Memory B cell (primary cell): ENCODE results near the gene TOMM34.

Experiments
- ATAC-seq: fragments of 150-1000 bp; cut with Tn5 transposase; 2 replicates; pipeline ENCODE4 v1.10.0; 2021; ENCODE audit warnings: low read depth, mild to moderate bottlenecking, moderate library complexity
- DNase-seq, 2 donors: peaks; one replicate each; pipeline ENCODE4 v3.0.0; 2022; ENCODE audit warnings: low spot score in 2 of 2
- H3K27ac Mint-ChIP-seq: one replicate; pipeline ENCODE4 v1.8.0; 2022; ENCODE audit warnings: mild to moderate bottlenecking, moderate library complexity, mixed read lengths
- H3K27me3 Mint-ChIP-seq: one replicate; pipeline ENCODE4 v1.8.0; 2022; ENCODE audit warnings: mixed read lengths
- H3K36me3 Mint-ChIP-seq: one replicate; pipeline ENCODE4 v1.8.0; 2022; ENCODE audit warnings: mild to moderate bottlenecking, mixed read lengths
- H3K4me1 Mint-ChIP-seq: one replicate; pipeline ENCODE4 v1.8.0; 2022; ENCODE audit warnings: mixed read lengths
- H3K4me3 Mint-ChIP-seq: one replicate; pipeline ENCODE4 v1.8.0; 2022; ENCODE audit warnings: mild to moderate bottlenecking, moderate library complexity, mixed read lengths
- H3K9me3 Mint-ChIP-seq: one replicate; pipeline ENCODE4 v1.8.0; 2022; ENCODE audit warnings: mixed read lengths

Gene TOMM34

GRCh38 chr20:44931911-44932310 lies 28.3 kb downstream of the TOMM34 start:
- no peak for ATAC-seq

GRCh38 chr20:44930517-44931168 lies 29.6 kb downstream of the TOMM34 start:
- H3K27ac Mint-ChIP-seq = no peak overlapping the region
- H3K4me3 Mint-ChIP-seq = no peak overlapping the region
- DNase-seq = no peak
- peaks cover 20% of the 10 kb centered on the region for H3K36me3 Mint-ChIP-seq
- no peak for ATAC-seq
- no peaks in the 10 kb centered on the region for H3K4me1 Mint-ChIP-seq
- no peaks in the 10 kb centered on the region for H3K9me3 Mint-ChIP-seq
- no peaks in the 10 kb centered on the region for H3K27me3 Mint-ChIP-seq

More at GRCh38 chr20:44931911-44932310, 28.3 kb downstream of the TOMM34 start:
- DNase-seq = no peak
- Mint-ChIP-seq H3K4me1 (no peaks in the 10 kb centered on the region), H3K27ac (no peak overlapping the region), H3K27me3 (no peaks in the 10 kb centered on the region), H3K36me3 (peaks cover 23% of the 10 kb centered on the region), H3K9me3 (no peaks in the 10 kb centered on the region), H3K4me3 (no peak overlapping the region)

- ATAC-seq (no peak), DNase-seq (no peak)
- H3K27me3 Mint-ChIP-seq = no peaks in the 10 kb centered on the region
- no peak overlapping the region for H3K27ac Mint-ChIP-seq
- H3K36me3 Mint-ChIP-seq = peaks cover 31% of the 10 kb centered on the region
- no peaks in the 10 kb centered on the region for H3K4me1 Mint-ChIP-seq
- H3K9me3 Mint-ChIP-seq = no peaks in the 10 kb centered on the region
- H3K4me3 Mint-ChIP-seq = no peak overlapping the region
Observed at GRCh38 chr20:44928595-44928994, 31.6 kb downstream of the TOMM34 start.

GRCh38 chr20:44924541-44924940 lies 35.7 kb downstream of the TOMM34 start:
- Mint-ChIP-seq H3K27me3 (no peaks in the 10 kb centered on the region), H3K4me3 (no peak overlapping the region), H3K4me1 (no peaks in the 10 kb centered on the region), H3K9me3 (no peaks in the 10 kb centered on the region), H3K36me3 (peaks cover 17% of the 10 kb centered on the region), H3K27ac (no peak overlapping the region)
- DNase-seq (no peak), ATAC-seq (no peak)

GRCh38 chr20:44921447-44921846 lies 38.8 kb downstream of the TOMM34 start:
- Mint-ChIP-seq H3K4me1 (no peaks in the 10 kb centered on the region), H3K36me3 (peaks cover 23% of the 10 kb centered on the region), H3K9me3 (no peaks in the 10 kb centered on the region), H3K27ac (no peak overlapping the region), H3K4me3 (no peak overlapping the region), H3K27me3 (no peaks in the 10 kb centered on the region)
- no peak for ATAC-seq
- no peak for DNase-seq

GRCh38 chr20:44918761-44919160 lies 41.4 kb downstream of the TOMM34 start:
- no peaks in the 10 kb centered on the region for H3K4me1 Mint-ChIP-seq
- no peaks in the 10 kb centered on the region for H3K27me3 Mint-ChIP-seq
- H3K27ac Mint-ChIP-seq = no peak overlapping the region
- no peak overlapping the region for H3K4me3 Mint-ChIP-seq
- peaks cover 18% of the 10 kb centered on the region for H3K36me3 Mint-ChIP-seq
- DNase-seq = no peak
- no peak for ATAC-seq
- no peaks in the 10 kb centered on the region for H3K9me3 Mint-ChIP-seq

- DNase-seq = no peak
- H3K4me1 Mint-ChIP-seq = no peaks in the 10 kb centered on the region
- no peaks in the 10 kb centered on the region for H3K9me3 Mint-ChIP-seq
- no peak overlapping the region for H3K27ac Mint-ChIP-seq
- no peaks in the 10 kb centered on the region for H3K27me3 Mint-ChIP-seq
- H3K36me3 Mint-ChIP-seq = peaks cover 17% of the 10 kb centered on the region
- no peak overlapping the region for H3K4me3 Mint-ChIP-seq
- no peak for ATAC-seq
Observed at GRCh38 chr20:44918342-44918741, 41.9 kb downstream of the TOMM34 start.

- Mint-ChIP-seq H3K27ac (no peak overlapping the region), H3K4me1 (no peaks in the 10 kb centered on the region), H3K27me3 (no peaks in the 10 kb centered on the region), H3K36me3 (peaks cover 14% of the 10 kb centered on the region), H3K4me3 (no peak overlapping the region), H3K9me3 (no peaks in the 10 kb centered on the region)
- no peak for ATAC-seq
- DNase-seq = no peak
Observed at GRCh38 chr20:44917399-44917798, 42.8 kb downstream of the TOMM34 start.

GRCh38 chr20:44916586-44916985 lies 43.6 kb downstream of the TOMM34 start:
- Mint-ChIP-seq H3K27ac (no peak overlapping the region), H3K27me3 (no peaks in the 10 kb centered on the region), H3K4me1 (no peaks in the 10 kb centered on the region), H3K4me3 (no peak overlapping the region), H3K36me3 (peaks cover 12% of the 10 kb centered on the region), H3K9me3 (no peaks in the 10 kb centered on the region)
- ATAC-seq (no peak), DNase-seq (no peak)

GRCh38 chr20:44914924-44915323 lies 45.3 kb downstream of the TOMM34 start:
- DNase-seq = no peak
- Mint-ChIP-seq H3K4me1 (peaks cover 4% of the 10 kb centered on the region), H3K9me3 (no peaks in the 10 kb centered on the region), H3K27ac (no peak overlapping the region), H3K36me3 (peaks cover 12% of the 10 kb centered on the region), H3K4me3 (no peak overlapping the region), H3K27me3 (no peaks in the 10 kb centered on the region)
- ATAC-seq = no peak

- Mint-ChIP-seq H3K27ac (no peak overlapping the region), H3K27me3 (no peaks in the 10 kb centered on the region), H3K9me3 (no peaks in the 10 kb centered on the region), H3K4me3 (no peak overlapping the region), H3K4me1 (peaks cover 9% of the 10 kb centered on the region), H3K36me3 (peaks cover 12% of the 10 kb centered on the region)
- DNase-seq = no peak
- no peak for ATAC-seq
Observed at GRCh38 chr20:44912189-44912588, 48.0 kb downstream of the TOMM34 start.

GRCh38 chr20:44911264-44911921 lies 48.8 kb downstream of the TOMM34 start:
- Mint-ChIP-seq H3K36me3 (peaks cover 6% of the 10 kb centered on the region), H3K27ac (no peak overlapping the region), H3K9me3 (no peaks in the 10 kb centered on the region), H3K4me3 (peak overlapping the region; percentile 55), H3K4me1 (peaks cover 9% of the 10 kb centered on the region), H3K27me3 (no peaks in the 10 kb centered on the region)
- ATAC-seq = no peak
- peak; percentile 25 to 44 for DNase-seq

- Mint-ChIP-seq H3K4me3 (peak overlapping the region; percentile 89), H3K36me3 (peaks cover 8% of the 10 kb centered on the region), H3K27me3 (no peaks in the 10 kb centered on the region), H3K9me3 (no peaks in the 10 kb centered on the region), H3K4me1 (peaks cover 9% of the 10 kb centered on the region), H3K27ac (peak overlapping the region; percentile 53)
- no peak for ATAC-seq
- DNase-seq = no peak
Observed at GRCh38 chr20:44910690-44911262, 49.4 kb downstream of the TOMM34 start.

- Mint-ChIP-seq H3K27me3 (no peaks in the 10 kb centered on the region), H3K4me3 (peak within 1 kb of the TSS; percentile 89), H3K9me3 (no peaks in the 10 kb centered on the region), H3K36me3 (peaks cover 11% of the 10 kb centered on the region), H3K27ac (peak within 1 kb of the TSS; percentile 53), H3K4me1 (peaks cover 9% of the 10 kb centered on the region)
- DNase-seq (peak; percentile 47 to 61), ATAC-seq (peak; percentile 97)
Observed at GRCh38 chr20:44909872-44910689, 50.1 kb downstream of the TOMM34 start, which contains the start of gene PABPC1L. TSS of gene PABPC1L (plus strand) at chr20:44910060. CDS start at chr20:44910144, 84 bp downstream.
